ENCODE results near the gene EIF4G3.
"Not testable (repeated sequence)": the region's sequence is repeated elsewhere in the genome, so short reads cannot be mapped to it uniquely, and the experiment has no call there.

EIF4G3 gene

DNA sequence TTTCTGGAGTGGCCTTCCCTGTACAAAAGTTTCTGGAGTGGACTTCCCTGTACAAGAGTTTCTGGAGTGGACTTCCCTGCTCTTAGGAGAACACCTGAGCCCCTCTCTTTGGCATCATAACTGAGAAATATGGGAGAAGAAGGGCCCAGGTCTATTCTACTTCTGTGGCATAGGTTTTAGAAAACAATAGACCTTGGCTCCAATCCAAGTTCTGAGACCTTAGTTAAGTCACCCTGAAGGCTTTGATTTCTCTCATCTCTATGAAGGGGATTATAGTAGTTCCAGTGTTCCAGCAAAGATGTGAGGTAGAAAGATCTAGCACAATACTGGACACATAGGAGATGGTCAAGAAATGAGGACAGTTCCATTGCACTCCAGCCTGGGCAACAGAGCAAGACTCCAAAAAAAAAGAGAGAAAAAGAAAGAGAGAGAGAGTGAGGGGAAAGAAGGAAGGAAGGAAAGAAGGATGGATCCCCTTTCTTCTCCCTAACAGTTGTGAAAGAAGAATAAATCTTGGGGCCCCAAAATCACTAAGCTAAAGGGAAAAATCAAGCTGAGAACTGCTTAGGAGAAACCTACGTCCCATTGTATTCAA lies 13.3 kb upstream of the EIF4G3 start:
- intact Hi-C loops (cut with DNase I): no loop called here
- DNase-seq: no peak

DNA sequence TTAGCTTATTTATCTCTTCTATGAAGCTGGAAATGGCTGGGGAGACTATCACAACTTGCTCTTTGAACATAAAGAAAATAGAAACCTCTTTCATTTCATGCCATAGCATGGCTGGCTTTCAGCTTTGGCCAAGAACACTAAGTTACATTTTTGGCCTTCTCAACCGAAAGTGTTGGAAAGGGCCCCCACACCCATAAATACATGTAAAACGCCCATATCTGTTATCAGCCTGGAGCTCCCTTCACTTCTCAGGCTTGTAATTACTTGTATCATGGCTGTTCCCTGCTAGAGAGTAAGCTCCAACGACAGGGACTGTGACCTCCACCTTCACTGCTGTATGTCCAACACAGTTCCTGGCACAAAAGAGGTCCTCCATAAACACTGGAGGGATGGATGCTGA lies 12.7 kb upstream of the EIF4G3 start:
- DNase-seq: no peak
- intact Hi-C loops (cut with DNase I): no loop called here

DNA sequence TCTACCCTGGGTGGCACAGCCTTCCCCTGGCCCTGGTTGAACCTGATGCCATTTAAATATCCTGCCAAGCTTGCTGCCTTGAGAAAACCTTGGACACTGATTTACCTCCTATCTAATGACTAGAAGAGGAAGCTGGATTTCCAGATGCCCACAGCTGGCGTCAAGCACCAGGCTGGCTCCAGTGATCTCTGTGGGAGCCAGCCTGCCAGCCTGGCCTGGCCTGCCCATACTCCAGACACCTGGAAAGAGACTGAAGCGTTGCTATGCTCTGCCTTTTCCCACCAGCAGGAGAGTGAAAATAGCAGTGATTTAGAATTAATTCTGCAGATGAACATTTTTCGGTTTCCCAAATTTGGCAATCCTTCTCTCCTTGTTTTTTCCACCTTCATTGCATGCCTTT lies 11.5 kb upstream of the EIF4G3 start:
- intact Hi-C loops (cut with DNase I): no loop called here
- DNase-seq: no peak

DNA sequence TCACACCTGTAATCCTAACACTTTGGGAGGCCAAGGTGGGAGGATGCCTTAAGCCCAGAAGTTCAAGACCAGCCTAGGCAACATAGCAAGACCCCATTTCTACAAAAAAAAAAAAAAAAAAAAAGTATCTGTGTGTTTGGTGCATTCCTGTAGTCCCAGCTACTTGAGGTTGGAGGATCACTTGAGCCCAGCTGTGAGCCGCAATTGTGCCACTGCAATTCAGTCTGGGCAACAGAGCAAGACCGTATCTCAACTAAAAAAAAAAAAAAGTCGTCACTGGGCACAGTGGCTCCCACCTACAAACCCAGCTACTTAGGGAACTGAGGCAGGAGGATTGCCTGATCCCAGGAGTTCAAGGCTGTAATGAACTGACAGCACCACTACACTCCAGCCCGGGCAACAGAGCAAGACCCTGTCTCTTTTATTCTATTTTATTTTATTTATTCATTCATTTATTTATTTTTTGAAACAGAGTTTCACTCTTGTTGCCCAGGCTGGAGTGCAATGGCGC lies 8.6 kb upstream of the EIF4G3 start:
- intact Hi-C loops (cut with DNase I): no loop called here
- DNase-seq: no peak

DNA sequence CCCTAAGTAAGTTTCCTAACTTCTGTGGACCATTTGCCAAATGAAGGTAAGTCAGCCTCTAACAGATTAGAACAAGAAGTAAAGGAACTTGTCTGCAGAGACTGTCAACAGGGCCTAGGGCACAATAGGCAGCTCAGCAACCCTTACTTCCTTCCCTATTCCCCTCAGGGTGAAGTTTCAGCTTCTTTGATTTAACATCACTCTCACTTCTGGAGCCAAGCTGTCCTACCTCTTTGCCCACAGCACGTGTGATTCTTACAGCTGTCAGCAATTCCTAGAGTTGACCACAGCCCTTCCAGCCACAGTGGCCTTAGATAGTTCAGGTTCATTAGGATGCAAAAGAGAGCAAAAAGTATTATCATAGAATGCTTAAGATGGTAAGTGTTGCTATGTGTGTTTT lies 7.6 kb upstream of the EIF4G3 start:
- no peak for DNase-seq
- intact Hi-C loops (cut with DNase I): loop anchor here (5.0 kb wide), 1 partner anchor 107 kb away; no protein-coding TSS in a partner anchor

DNA sequence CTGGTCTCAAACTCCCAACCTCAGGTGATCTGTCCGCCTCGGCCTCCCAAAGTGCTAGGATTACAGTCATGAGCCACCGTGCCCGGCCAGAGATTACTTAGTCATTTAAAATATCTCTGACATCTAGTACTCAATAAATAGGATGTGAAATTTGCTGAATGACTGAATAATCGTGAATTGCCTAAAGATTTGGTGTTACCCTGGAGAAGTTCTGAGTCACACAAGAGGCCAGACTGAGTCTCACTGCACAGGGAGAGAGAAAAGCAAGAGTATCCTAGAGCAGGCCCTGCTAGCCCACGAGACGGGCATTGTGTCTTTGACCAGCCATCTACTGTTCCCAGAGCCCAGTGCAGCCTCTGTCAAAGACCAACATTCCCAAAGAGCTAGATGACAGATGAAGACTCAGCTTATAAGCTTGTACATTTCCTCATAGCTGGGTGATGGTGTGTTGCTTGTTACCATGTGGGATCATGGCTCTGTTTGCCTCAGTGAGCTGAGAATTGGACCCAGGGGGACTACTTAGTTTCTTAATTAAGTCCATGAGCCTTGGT lies 5.6 kb upstream of the EIF4G3 start:
- intact Hi-C loops (cut with DNase I): loop anchor here (5.0 kb wide), 1 partner anchor 105 kb away; no protein-coding TSS in a partner anchor
- DNase-seq: no peak

DNA sequence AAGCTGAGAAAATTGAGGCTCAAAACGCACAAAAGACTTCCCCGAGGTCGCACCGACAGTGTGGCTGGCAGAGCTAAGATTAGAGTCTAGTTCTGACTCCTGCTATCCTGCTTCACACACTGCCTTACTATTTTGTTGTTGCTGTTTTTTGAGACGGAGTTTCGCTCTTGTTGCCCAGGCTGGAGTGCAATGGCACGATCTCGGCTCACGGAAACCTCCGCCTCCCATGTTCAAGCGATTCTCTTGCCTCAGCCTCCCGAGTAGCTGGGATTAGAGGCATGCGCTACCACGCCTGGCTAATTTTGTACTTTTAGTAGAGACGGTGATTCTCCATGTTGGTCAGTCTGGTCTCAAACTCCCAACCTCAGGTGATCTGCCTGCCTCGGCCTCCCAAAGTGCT lies 1.6 kb upstream of the EIF4G3 start:
- DNase-seq: not testable (repeated sequence)
- intact Hi-C loops (cut with DNase I): loop anchor here (5.0 to 10.0 kb wide), 2 partner anchors 63 to 391 kb away; partner anchors contain the start of gene HP1BP3

DNA sequence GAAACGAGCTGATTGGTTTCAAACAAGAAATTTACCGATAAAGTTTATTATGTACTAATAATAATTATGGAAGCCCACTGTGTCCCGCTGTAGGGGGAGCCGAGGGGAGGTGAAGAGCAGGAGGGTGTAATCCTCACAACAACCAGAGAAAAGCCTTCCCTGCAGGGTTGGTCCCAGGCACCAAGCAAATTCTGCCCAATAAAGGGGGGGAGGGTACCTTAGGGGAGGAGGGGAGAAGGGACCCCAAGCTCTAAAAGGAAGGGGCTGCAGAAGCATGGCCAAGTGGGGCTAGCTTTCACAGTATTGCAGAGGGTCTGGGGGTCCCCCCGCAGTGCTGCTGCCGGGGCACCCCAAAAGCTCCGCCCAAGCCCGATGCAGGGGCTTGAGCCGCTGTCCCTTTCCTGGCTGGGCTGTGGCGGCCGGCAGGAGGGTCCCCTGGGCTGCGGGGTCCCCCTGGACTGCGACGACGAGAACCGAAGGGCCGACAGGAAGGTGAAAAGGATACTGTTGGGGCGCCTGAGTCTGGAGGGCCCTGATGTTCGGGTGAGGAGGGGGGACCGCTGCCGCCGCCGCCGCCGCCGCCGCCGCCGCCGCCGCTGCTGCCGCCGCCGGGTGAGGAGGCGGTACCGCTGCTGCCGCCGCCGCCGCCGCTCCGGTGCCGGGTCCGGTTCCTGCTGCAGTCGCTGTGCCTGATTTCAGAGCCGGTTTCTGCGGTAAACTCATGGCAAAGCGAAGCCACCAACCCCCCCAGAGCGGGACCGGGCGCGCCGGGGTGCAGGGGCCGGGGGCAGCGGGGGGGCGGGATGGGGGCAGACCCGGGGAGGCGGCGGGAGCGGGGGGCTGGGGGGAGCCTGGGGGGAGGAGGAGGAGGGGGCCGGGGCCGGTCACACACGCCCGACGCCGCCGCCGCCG lies 771 bp downstream of the EIF4G3 start:
- intact Hi-C loops (cut with DNase I): loop anchor here (5.0 to 10.0 kb wide), 2 partner anchors 61 to 389 kb away; partner anchors contain the start of gene HP1BP3
- peak in 9 of 10 donors; percentile 25 to 91 (median 43) for DNase-seq

DNA sequence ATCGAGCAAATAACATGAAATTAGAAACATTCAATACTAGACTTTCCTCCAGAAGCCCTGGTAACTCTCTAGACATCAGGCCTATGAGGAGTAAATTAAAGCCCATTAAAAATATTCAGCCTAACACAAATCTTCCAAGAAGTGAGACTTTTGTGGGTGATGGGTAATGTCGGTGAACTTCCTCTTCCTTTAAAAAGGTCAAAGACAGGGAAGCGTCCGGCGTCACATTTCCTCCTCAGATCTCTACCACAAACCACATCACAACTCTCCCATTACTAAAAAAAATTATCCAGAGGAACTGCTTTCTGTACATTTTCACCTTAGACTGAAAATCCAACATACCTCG lies 1.4 kb downstream of the EIF4G3 start:
- intact Hi-C loops (cut with DNase I): loop anchor here (5.0 to 10.0 kb wide), 2 partner anchors 60 to 388 kb away; partner anchors contain the start of gene HP1BP3
- no peak for DNase-seq

DNA sequence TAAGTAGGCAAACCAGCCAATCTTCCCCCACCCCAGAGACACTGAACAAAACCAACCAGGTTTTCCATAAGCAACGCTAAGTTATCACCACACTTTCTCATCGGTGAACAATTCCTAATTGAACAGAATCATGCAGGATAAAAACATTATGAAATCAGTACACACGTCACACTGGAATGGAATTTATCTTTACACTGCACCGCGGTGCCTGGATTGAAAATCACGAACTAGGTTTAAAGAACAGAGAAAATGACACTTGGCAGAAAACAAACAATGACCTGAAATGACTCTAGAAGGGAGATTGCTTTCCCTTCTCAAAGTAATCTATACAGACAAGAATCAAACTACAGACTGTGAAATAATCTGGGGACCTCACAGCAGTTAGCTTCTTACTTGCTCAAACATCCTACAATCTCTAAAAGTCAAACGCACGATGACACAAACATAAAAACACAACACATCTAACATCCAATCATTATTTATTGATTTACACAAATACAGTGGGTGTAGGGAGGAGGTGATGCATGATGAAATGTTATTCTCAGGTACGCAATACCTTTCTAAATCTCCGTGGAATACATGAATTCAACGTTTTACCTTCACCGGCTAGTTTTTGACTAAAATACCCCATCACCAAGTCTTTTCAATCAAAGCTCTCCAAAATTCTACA lies 1.9 kb downstream of the EIF4G3 start:
- no peak for DNase-seq
- intact Hi-C loops (cut with DNase I): loop anchor here (5.0 to 10.0 kb wide), 2 partner anchors 60 to 387 kb away; partner anchors contain the start of gene HP1BP3

DNA sequence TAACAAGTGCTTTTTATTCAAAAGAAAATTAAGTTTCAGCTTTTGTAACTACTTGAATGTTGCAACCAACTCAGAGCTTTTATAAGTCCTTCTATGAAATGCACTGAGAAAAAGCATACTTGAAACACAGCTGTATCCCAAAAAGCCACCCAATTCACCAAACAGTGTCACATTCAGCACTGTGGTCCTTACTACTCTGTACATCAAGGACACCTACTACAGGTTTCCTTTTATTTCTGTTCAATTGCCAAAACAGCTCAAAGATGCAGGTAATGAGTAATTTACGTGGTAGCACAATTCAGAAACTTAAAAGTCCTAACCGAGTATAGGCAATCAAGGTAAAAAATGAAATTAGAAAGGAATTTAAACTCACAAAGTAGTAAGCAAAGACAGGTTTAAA lies 2.5 kb downstream of the EIF4G3 start:
- intact Hi-C loops (cut with DNase I): loop anchor here (10.0 kb wide), 1 partner anchor 59 kb away; no protein-coding TSS in a partner anchor

DNA sequence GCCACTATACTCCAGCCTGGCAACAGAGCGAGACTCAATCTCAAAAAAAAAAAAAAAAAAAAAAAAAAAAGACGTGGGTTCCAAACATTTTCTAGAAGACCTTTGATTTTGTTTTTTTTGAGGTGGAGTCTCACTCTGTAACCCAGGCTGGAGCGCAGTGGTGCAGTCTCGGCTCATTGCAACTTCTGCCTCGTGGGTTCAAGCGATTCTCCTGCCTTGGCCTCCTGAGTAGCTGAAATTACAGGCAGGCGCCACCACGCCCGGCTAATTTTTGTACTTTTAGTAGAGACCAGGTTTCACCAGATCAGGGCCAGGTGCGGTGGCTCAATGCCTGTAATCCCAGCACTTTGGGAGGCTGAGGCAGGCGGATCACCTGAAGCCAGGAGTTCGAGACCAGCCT lies 3.6 kb downstream of the EIF4G3 start:
- not testable (repeated sequence) for DNase-seq
- intact Hi-C loops (cut with DNase I): loop anchor here (10.0 kb wide), 1 partner anchor 58 kb away; no protein-coding TSS in a partner anchor

More for the DNA sequence above, 2.5 kb downstream of the EIF4G3 start:
- DNase-seq: no peak

DNA sequence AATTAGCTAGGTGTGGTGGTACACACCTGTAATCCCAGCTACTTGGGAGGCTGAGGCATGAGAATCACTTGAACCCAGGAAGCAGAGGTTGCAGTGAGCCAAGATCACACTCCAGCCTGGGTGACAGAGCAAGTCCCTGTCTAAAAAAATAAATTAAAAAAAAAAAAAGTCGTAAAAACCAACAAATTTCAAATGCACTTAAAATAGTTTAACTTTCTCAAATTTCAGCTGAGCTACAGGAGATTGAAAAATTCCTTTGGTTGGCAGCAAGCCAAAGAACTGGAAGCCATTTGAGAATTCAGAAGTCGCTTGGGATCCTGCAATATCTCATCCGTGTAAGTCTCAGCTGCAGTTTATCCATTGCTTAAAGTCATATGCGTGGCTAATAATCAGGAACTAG lies 5.9 kb downstream of the EIF4G3 start:
- DNase-seq: not testable (repeated sequence)
- intact Hi-C loops (cut with DNase I): loop anchor here (10.0 kb wide), 1 partner anchor 56 kb away; no protein-coding TSS in a partner anchor

DNA sequence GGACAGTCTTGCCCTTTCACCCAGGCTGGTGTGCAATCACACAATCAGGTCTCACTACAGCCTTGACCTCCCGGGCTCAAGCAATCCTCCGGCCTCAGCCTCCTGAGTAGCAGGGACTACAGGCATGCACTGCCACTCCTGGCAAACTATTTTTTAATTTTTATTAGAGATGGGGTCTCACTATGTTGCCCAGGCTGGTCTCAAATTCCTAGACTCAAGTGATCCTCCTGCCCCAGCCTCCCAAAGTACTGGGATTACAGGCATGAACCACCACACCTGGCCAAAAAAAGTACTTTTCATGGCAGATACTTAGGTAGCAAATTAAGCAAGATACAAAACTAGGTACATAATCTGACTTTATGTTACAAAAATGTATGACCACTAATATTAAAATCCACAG lies 8.3 kb downstream of the EIF4G3 start:
- intact Hi-C loops (cut with DNase I): no loop called here
- no peak for DNase-seq

DNA sequence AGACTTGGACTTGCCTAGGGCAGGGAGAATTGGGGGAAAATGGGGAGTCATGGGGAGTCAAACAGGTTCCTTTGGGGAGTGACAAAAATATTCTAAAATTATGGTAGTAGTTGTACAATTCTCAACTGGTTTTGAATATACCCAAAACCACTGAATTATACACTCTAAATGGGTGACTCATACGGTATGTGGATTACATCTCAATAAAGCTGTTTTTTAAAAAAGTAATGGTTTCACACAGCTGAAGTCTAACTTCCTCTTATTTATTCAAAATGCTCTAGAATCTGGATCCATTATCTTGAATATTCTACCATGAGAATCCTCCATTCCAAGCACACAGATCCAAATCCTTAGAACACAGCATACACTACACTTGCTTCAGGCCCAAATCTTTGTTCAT lies 11.1 kb downstream of the EIF4G3 start:
- no peak for DNase-seq
- intact Hi-C loops (cut with DNase I): no loop called here

DNA sequence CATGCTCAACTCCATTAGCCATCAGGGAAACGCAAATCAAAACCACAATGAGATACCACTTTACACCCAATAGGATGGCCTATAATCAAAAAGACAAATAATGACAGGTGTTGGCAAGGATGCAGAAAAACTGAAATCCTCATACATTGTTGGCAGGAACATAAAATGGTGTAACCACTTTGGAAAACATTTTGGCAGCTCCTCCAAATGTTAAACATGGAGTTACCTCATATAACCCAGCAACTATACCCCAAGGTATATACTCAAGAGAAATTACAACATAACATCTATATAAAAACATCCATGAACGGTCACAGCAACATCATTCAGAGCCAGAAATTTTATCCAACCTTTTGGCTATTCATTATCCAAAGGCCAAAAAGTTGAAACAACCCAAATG lies 11.6 kb downstream of the EIF4G3 start:
- intact Hi-C loops (cut with DNase I): no loop called here

DNA sequence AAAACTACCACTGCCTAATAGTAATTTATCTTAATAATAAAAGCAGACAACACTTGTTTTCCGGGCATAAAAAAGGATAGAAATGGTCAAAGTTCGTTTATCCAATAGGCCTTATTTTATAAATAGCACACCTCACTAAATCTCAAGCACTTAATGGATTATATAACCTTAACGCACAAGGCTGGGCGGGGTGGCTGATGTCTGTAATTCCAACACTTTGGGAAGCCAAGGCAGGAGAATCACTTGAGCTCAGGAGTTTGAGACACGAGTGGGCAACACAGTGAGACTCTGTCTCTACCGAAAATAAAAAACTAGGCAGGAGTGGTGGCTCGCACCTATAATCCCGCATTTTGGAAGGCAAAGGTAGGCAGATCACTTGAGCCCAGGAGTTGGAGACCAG lies 12.4 kb downstream of the EIF4G3 start:
- DNase-seq: no peak
- intact Hi-C loops (cut with DNase I): no loop called here

More for the DNA sequence above, 11.6 kb downstream of the EIF4G3 start:
- no peak for DNase-seq

DNA sequence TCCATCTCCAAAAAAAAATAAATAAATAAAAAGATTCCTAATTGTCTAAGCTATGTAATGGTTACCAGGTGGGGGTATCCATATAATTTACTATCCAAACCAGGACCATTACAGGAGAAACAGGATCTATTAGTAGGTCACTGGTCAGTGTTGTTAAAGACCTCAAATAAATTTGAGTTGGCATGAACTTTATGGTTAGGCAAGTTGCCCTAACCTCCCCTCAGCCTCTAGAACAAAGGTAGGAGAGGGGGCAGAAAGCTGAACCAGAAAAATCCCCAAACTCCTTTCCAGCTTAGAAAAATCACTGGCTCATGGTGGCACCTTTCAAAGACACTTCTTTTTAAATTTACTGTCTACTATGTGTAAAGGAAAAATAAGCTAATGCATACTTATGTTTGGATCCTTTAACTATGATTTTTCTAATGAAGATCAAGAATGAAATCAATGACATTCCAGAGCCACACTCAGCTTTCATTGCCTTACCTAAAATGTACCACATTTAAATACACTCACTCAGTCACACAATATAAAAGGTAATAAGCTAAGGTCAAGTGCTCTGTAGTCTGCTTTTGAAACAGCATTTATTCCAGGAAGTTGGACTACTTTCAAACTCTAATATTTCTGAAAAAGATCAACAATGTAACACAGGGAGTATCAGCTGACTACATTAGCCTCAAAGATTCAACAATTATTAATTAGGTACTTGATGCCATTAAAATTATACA lies 13.8 kb downstream of the EIF4G3 start:
- intact Hi-C loops (cut with DNase I): no loop called here
- no peak for DNase-seq

DNA sequence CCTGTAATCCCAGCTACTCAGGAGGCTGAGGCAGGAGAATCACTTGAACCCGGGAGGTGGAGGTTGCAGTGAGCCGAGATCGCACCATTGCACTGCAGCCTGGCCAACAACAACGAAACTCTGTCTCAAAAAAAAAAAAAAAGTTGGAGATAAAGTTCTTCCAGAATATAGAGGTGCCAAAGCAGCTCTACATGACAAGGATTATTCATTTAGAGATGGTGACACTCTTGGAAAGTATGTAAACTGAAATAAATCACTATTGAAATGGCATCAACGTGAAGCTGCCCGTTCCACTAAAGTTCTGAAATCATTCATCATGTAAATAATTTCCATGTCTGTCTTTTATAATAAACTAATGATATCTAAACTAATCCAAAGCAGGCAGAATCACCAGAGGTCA lies 14.9 kb downstream of the EIF4G3 start:
- intact Hi-C loops (cut with DNase I): no loop called here
- no peak for DNase-seq

All from posterior cingulate gyrus (tissue), 11 donors.